K562 (cell line): ENCODE data around the gene MGAT5. TPM values are rescaled to one million over a fixed set of nuclear protein-coding genes. Genes with fewer than 3 reads are reported as not detected.

Source experiments
- ATAC-seq: fragments of 200-7000 bp; cut with Tn5 transposase; 3 replicates; pipeline ENCODE4 v1.9.1; 2020; ENCODE audit warnings: moderate library complexity
- BruUV-seq: library from RNA; stranded (reverse); fragments of 400-500 nt; replicated peaks from 2 replicates; lab custom pipeline; 2021; lab: Mats Ljungman, UMichigan
- CTCF ChIA-PET: fragments of 300-600 bp; formaldehyde crosslinking; extraction: SDS; loops from one replicate; lab custom pipeline; 2021; ENCODE audit warnings: low intra/inter-chr PET ratio; lab: Yijun Ruan, JAX
- POLR2A ChIA-PET: fragments of 300-600, 350-650 bp; sonication (Branson Sonifier 250); formaldehyde crosslinking; extraction: SDS; loops from one replicate; lab custom pipeline; 2021; ENCODE audit warnings: antibody characterized with exemption, inconsistent platforms; lab: Yijun Ruan, JAX
- DNase-seq, 4 experiments: peaks; one replicate each; pipeline versions ENCODE4 v3.0.0 to v3.0.0-alpha.2; 2011 to 2018; ENCODE audit warnings: low spot score in 3 of 4, mixed read lengths in 3 of 4; ENCODE audit errors: extremely low read depth in 1 of 4
- FAIRE-seq: peaks from 2 replicates; lab custom pipeline; 2011; peaks lifted over from hg19 to GRCh38; lab: Jason Lieb, UNC
- H2AFZ ChIP-seq: 2 replicates; pipeline ENCODE4 v1.6.0; 2011; ENCODE audit warnings: low read depth, low read length, control low read depth, inconsistent platforms
- H3K27ac ChIP-seq: fragments of 200-600 bp; 3 replicates; pipeline ENCODE4 v1.8.0; 2011; ENCODE audit warnings: low read depth, mild to moderate bottlenecking, control low read depth, inconsistent platforms, low read length, moderate library complexity, mixed read lengths; ENCODE audit errors: extremely low read depth
- H3K27me3 ChIP-seq, 2 experiments: fragments of 300-600 bp in 1 of 2; 2 replicates in 1 of 2; 3 replicates in 1 of 2; pipeline versions ENCODE4 v1.6.0 to v1.8.0; 2011; ENCODE audit warnings: inconsistent platforms in 2 of 2, low read length in 2 of 2, mild to moderate bottlenecking in 1 of 2, mixed read lengths in 1 of 2, moderate library complexity in 1 of 2; ENCODE audit not compliant: control insufficient read depth in 2 of 2, insufficient read depth in 2 of 2
- H3K36me3 ChIP-seq: fragments of 300-600 bp; 3 replicates; pipeline ENCODE4 v1.8.0; 2011; ENCODE audit warnings: mild to moderate bottlenecking, low read length, inconsistent platforms; ENCODE audit not compliant: control insufficient read depth, insufficient read depth
- H3K4me1 ChIP-seq, 2 experiments: fragments of 200-600 bp in 1 of 2; replicated peaks in 1 of 2; 2 replicates in 1 of 2; 3 replicates in 1 of 2; pipeline versions ENCODE4 v1.5.1 to v1.8.0; 2011; ENCODE audit warnings: inconsistent platforms in 2 of 2, low read length in 2 of 2, mild to moderate bottlenecking in 1 of 2, mixed read lengths in 1 of 2, moderate library complexity in 1 of 2; ENCODE audit not compliant: control insufficient read depth in 2 of 2, insufficient read depth in 2 of 2
- H3K4me2 ChIP-seq: 2 replicates; pipeline ENCODE4 v1.6.1; 2011; ENCODE audit warnings: low read length, control low read depth, inconsistent platforms, mixed read lengths; ENCODE audit not compliant: insufficient read depth
- H3K4me3 ChIP-seq: fragments of 200-600 bp; sonication (generic), shearing (Covaris generic); 2 replicates; pipeline ENCODE4 v1.5.1; 2016; ENCODE audit warnings: control low read depth, inconsistent platforms
- H3K79me2 ChIP-seq: fragments of 200-600 bp; 3 replicates; pipeline ENCODE4 v1.8.0; 2011; ENCODE audit warnings: low read length, inconsistent platforms; ENCODE audit not compliant: control insufficient read depth, insufficient read depth
- H3K9ac ChIP-seq, 2 experiments: 2 replicates each; pipeline versions ENCODE4 v1.6.0 to v1.6.1; 2011; ENCODE audit warnings: low read depth in 2 of 2, low read length in 2 of 2, control low read depth in 1 of 2, inconsistent platforms in 1 of 2, mild to moderate bottlenecking in 1 of 2, mixed read lengths in 1 of 2; ENCODE audit not compliant: insufficient read depth in 1 of 2
- H3K9me1 ChIP-seq: one replicate; pipeline ENCODE4 v1.6.0; 2011; ENCODE audit warnings: inconsistent platforms, mild to moderate bottlenecking, low read length, moderate library complexity; ENCODE audit not compliant: control insufficient read depth, insufficient read depth
- H3K9me3 ChIP-seq: replicated peaks from 2 replicates; pipeline ENCODE4 v1.5.1; 2011; ENCODE audit warnings: low read depth, low read length, inconsistent platforms; ENCODE audit not compliant: control insufficient read depth, insufficient read depth
- H4K20me1 ChIP-seq: replicated peaks from 2 replicates; pipeline ENCODE4 v1.6.1; 2011; ENCODE audit warnings: low read length, inconsistent platforms, mixed read lengths; ENCODE audit not compliant: control insufficient read depth, insufficient read depth
- DDX20 ChIP-seq: fragments of 450-650 bp; IDR thresholded peaks from 2 replicates; pipeline ENCODE4 v1.6.1; 2016; ENCODE audit warnings: missing genetic modification characterization, low read depth, mild to moderate bottlenecking, missing compliant biosample characterization, moderate library complexity
- DIDO1 ChIP-seq: fragments of 450-650 bp; IDR thresholded peaks from 2 replicates; pipeline ENCODE4 v1.6.1; 2016; ENCODE audit warnings: low read depth, missing biosample characterization, missing genetic modification characterization
- LCOR ChIP-seq: sonication (generic); formaldehyde crosslinking; IDR thresholded peaks from 2 replicates; pipeline ENCODE4 v1.8.0; 2022; ENCODE audit warnings: mild to moderate bottlenecking, missing genetic modification reagents
- NEUROD1 ChIP-seq: fragments of 150-350 bp; IDR thresholded peaks from 2 replicates; pipeline ENCODE4 v1.6.1; 2014; ENCODE audit warnings: borderline replicate concordance, low read length, low read depth; ENCODE audit not compliant: partially characterized antibody
- SMC3 ChIP-seq: conservative IDR thresholded peaks from 2 replicates; pipeline ENCODE4 v1.6.1; 2011; ENCODE audit warnings: low read depth, low read length, improper control_type of control experiment; ENCODE audit not compliant: insufficient read depth
- SRSF7 ChIP-seq: fragments of 200-400 bp; formaldehyde crosslinking; optimal IDR thresholded peaks from 2 replicates; pipeline ENCODE3; 2017; ENCODE audit warnings: mild to moderate bottlenecking, low read depth, low read length
- ZC3H11A ChIP-seq: IDR thresholded peaks from 2 replicates; pipeline ENCODE4 v1.6.1; 2012; ENCODE audit warnings: low read depth, low read length, improper control_type of control experiment
- ZNF12 ChIP-seq: sonication (generic); formaldehyde crosslinking; IDR thresholded peaks from 2 replicates; pipeline ENCODE4 v1.4.0; 2020; ENCODE audit warnings: mild to moderate bottlenecking, missing genetic modification reagents
- ZNF174 ChIP-seq: fragments of 250-450 bp; sonication (Bioruptor Pico); IDR thresholded peaks from 2 replicates; pipeline ENCODE4 v1.4.0; 2020; ENCODE audit warnings: mild to moderate bottlenecking
- ZNF324 ChIP-seq: fragments of 250-450 bp; sonication (Bioruptor Pico); IDR thresholded peaks from 2 replicates; pipeline ENCODE4 v1.4.0; 2020; ENCODE audit warnings: mild to moderate bottlenecking
- ZNF695 ChIP-seq: fragments of 450-650 bp; formaldehyde crosslinking; IDR thresholded peaks from 2 replicates; pipeline ENCODE4 v1.4.0; 2020; ENCODE audit warnings: mild to moderate bottlenecking, moderate library complexity
- WGBS: fragments of 100-300 bp; shearing (Covaris generic); methylation state at CpG from one replicate; pipeline ENCODE4 v1.1.6; 2016; ENCODE audit warnings: low coverage, mixed read lengths; ENCODE audit not compliant: insufficient coverage; ENCODE audit errors: missing lambda C conversion rate; 5-methylcytosine and 5-hydroxymethylcytosine counted together
- in situ Hi-C: fragments of 300-500 bp; cut with MboI; formaldehyde crosslinking; loops from 4 replicates; pipeline ENCODE4 v1.15.0; 2018; ENCODE audit warnings: inconsistent platforms, mixed read lengths
- intact Hi-C: fragments of 100-400 bp; cut with micrococcal nuclease; formaldehyde crosslinking; loops from 2 replicates; pipeline ENCODE4 v1.14.2; 2022
- polyA plus RNA-seq, 8 experiments: library from polyadenylated mRNA; depleted of rRNA in 4 of 8; stranded (reverse) in 5 of 8; unstranded in 3 of 8; fragments of >200 nt; fragmentation: Nextera tagmentation in 2 of 8; fragmentation: Illumina TruSeq in 1 of 8; extraction: Ambion mirVana in 2 of 8; extraction: Trizol in 1 of 8; gene quantifications; 2 replicates each; pipeline versions ENCODE4 v1.2.1 to v1.2.3, GENCODE V29; 2011 to 2014; ENCODE audit warnings: inconsistent platforms in 1 of 8, missing spikeins in 1 of 8
- total RNA-seq, 7 experiments: library from RNA; depleted of rRNA in 6 of 7; stranded (reverse); fragments of >200 nt in 6 of 7; fragmentation: Illumina TruSeq in 2 of 7; extraction: Trizol in 2 of 7; gene quantifications; 2 replicates each; pipeline versions ENCODE4 v1.2.1 to v1.2.3, GENCODE V29; 2011 to 2021; ENCODE audit warnings: low replicate concordance in 1 of 7
- TF ChIP-seq, protein P1 (sequence below): fragments of 450-650 bp; IDR thresholded peaks from 2 replicates; pipeline ENCODE4 v1.6.1; 2016; ENCODE audit warnings: antibody characterized with exemption
- TF ChIP-seq, protein P2 (sequence below): sonication (generic); formaldehyde crosslinking; IDR thresholded peaks from 2 replicates; pipeline ENCODE4 v1.5.0; 2020; ENCODE audit warnings: missing genetic modification reagents
- TF ChIP-seq, protein P3 (sequence below): sonication (generic); IDR thresholded peaks from 2 replicates; pipeline ENCODE4 v1.6.1; 2016
- TF ChIP-seq, protein P4 (sequence below): sonication (generic); formaldehyde crosslinking; IDR thresholded peaks from 2 replicates; pipeline ENCODE4 v1.8.0; 2022; ENCODE audit warnings: missing genetic modification reagents, mild to moderate bottlenecking, borderline replicate concordance

Gene MGAT5
- total and polyA plus RNA-seq, 9 of the 15 experiments (the other 6 are each of a cell fraction or from before 2014, with no cell fraction given): 1.6 to 18.6 (median 11.1) TPM

DNA sequence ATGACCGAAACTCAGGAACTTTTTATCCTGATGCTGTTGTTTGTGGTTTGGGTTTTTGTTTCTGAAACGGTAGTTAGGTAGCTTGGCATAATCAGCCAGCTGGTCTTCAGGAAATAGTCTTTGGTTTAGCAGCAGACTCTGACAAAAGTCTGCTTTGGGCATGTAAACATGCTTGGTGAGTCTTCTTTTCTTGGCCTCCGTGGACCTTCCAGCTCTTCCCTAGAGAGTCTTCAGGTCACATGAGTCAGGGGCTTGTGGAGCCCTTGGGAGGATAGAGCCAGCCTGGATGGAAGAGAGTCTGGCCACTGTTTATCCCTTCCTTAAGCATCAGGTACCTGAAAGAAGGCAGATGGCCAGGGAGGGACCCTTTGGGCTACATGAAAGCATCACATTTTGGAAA is 154.5 kb downstream of the MGAT5 start:
- TF ChIP-seq, protein P1, sequence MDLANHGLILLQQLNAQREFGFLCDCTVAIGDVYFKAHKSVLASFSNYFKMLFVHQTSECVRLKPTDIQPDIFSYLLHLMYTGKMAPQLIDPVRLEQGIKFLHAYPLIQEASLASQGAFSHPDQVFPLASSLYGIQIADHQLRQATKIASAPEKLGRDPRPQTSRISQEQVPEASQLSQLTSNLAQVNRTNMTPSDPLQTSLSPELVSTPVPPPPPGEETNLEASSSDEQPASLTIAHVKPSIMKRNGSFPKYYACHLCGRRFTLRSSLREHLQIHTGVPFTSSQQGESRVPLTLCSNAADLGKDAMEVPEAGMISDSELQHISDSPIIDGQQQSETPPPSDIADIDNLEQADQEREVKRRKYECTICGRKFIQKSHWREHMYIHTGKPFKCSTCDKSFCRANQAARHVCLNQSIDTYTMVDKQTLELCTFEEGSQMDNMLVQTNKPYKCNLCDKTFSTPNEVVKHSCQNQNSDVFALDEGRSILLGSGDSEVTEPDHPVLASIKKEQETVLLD: no peak
- TF ChIP-seq DIDO1 (tag) (no peak), LCOR (CRISPR knock-in tag) (no peak), ZNF174 (CRISPR knock-in tag) (no peak), ZC3H11A (no peak), DDX20 (tag) (no peak), SMC3 (no peak), NEUROD1 (no peak), ZNF324 (no peak), ZNF12 (CRISPR knock-in tag) (no peak), ZNF695 (CRISPR knock-in tag) (no peak), SRSF7 (no peak)
- TF ChIP-seq, protein P2, sequence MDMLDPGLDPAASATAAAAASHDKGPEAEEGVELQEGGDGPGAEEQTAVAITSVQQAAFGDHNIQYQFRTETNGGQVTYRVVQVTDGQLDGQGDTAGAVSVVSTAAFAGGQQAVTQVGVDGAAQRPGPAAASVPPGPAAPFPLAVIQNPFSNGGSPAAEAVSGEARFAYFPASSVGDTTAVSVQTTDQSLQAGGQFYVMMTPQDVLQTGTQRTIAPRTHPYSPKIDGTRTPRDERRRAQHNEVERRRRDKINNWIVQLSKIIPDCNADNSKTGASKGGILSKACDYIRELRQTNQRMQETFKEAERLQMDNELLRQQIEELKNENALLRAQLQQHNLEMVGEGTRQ (CRISPR knock-in tag): no peak
- TF ChIP-seq, protein P3, sequence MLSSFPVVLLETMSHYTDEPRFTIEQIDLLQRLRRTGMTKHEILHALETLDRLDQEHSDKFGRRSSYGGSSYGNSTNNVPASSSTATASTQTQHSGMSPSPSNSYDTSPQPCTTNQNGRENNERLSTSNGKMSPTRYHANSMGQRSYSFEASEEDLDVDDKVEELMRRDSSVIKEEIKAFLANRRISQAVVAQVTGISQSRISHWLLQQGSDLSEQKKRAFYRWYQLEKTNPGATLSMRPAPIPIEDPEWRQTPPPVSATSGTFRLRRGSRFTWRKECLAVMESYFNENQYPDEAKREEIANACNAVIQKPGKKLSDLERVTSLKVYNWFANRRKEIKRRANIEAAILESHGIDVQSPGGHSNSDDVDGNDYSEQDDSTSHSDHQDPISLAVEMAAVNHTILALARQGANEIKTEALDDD: no peak
- TF ChIP-seq, protein P4, sequence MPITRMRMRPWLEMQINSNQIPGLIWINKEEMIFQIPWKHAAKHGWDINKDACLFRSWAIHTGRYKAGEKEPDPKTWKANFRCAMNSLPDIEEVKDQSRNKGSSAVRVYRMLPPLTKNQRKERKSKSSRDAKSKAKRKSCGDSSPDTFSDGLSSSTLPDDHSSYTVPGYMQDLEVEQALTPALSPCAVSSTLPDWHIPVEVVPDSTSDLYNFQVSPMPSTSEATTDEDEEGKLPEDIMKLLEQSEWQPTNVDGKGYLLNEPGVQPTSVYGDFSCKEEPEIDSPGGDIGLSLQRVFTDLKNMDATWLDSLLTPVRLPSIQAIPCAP (CRISPR knock-in tag): no peak
- H3K27me3 ChIP-seq: no peaks in the 10 kb centered on the region

More for the DNA sequence above, 154.5 kb downstream of the MGAT5 start:
- no peaks in the 10 kb centered on the region; a peak in 1 of 5 replicates for H3K4me1 ChIP-seq
- in situ Hi-C loops: loop anchor here (25.0 kb wide), 2 partner anchors 296 to 521 kb away; no protein-coding TSS in a partner anchor
- no peak overlapping the region for H3K4me2 ChIP-seq
- no TSS peak for BruUV-seq
- DNase-seq: no peak
- H4K20me1 ChIP-seq: no peaks in the 10 kb centered on the region
- no peak for FAIRE-seq
- H3K9ac ChIP-seq: no peak overlapping the region
- no peak for ATAC-seq
- H3K4me3 ChIP-seq: no peak overlapping the region
- 31% methylated on average over 3 of the region's 3 CpGs for whole genome bisulfite sequencing
- H3K9me3 ChIP-seq: no peaks in the 10 kb centered on the region
- no peaks in the 10 kb centered on the region for H3K9me1 ChIP-seq
- no peak overlapping the region for H3K27ac ChIP-seq
- no peaks in the 10 kb centered on the region for H3K79me2 ChIP-seq
- ChIA-PET CTCF (no interaction called here), POLR2A (no interaction called here)
- no peak overlapping the region for H2AFZ ChIP-seq
- H3K36me3 ChIP-seq: no peaks in the 10 kb centered on the region
- intact Hi-C loops: no loop called here
